ENCODE measurements around the gene NELFE. TPM values are rescaled to one million over a fixed set of nuclear protein-coding genes. Genes with fewer than 3 reads are reported as not detected.

Gene NELFE
- total and polyA plus RNA-seq, 2 of the 13 experiments (the other 11 are each of a cell fraction or from before 2014, with no cell fraction given): 51.3 to 69.8 TPM

DNA sequence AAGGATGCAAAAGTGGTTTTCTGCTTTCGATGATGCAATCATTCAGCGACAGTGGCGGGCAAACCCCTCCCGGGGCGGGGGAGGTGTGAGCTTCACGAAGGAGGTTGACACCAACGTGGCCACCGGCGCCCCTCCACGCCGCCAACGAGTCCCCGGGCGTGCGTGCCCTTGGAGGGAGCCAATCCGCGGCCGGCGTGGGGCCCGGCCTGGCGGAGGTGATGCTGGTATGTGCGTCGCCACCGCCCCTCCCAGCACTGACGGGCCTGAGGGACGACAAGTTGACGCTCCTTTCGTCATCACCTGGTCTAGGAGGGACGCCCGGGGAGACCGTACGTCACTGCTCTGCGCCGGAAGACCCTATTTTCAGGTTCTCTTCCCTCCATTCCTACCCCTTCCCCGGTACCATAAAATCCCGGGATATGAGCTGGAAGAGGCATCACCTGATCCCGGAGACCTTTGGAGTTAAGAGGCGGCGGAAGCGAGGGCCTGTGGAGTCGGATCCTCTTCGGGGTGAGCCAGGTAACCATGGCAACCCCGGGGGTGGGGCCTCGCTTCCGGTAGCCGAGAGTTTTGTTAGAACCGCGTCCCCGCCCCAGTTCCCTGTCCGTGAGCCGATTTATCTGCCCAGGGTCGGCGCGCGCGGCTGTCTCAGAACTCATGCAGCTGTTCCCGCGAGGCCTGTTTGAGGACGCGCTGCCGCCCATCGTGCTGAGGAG lies 13.4 kb upstream of the NELFE start, which contains the start of gene DXO (continued):
- TF ChIP-seq FOXA1 (IDR thresholded peaks at IDR 0.05): no peak
- peak; percentile 68 for TF ChIP-seq FOXA1 (CRISPR knock-in tag; IDR thresholded peaks at IDR 0.05)
- TF ChIP-seq HIVEP1 (CRISPR knock-in tag; IDR thresholded peaks at IDR 0.05): peak; percentile 94
- peak; percentile 86 for TF ChIP-seq CHD2 (IDR thresholded peaks at IDR 0.05; ENCODE audit: low read depth, low read length)
- TF ChIP-seq ZNF383 (CRISPR knock-in tag; IDR thresholded peaks at IDR 0.05; ENCODE audit: borderline replicate concordance): no peak
- TF ChIP-seq ARNTL (CRISPR knock-in tag; IDR thresholded peaks at IDR 0.05): peak; percentile 57
- no peak for TF ChIP-seq MIER2 (CRISPR knock-in tag; IDR thresholded peaks at IDR 0.05)
- TF ChIP-seq GATAD1 (CRISPR knock-in tag; IDR thresholded peaks at IDR 0.05): peak; percentile 98
- no peak; the same call in 1 of the 2 replicates for TF ChIP-seq HMG20B (CRISPR knock-in tag; conservative IDR thresholded peaks at IDR 0.05)
- no peak for TF ChIP-seq NFRKB (IDR thresholded peaks at IDR 0.05)
- TF ChIP-seq ATF7-NPFF (CRISPR knock-in tag; IDR thresholded peaks at IDR 0.05; ENCODE audit: low read depth): peak; percentile 88
- TF ChIP-seq PRPF4 (IDR thresholded peaks at IDR 0.05; ENCODE audit: low read depth, low read length, poor library complexity, severe bottlenecking): no peak
- peak; percentile 25; the same call in 1 of the 2 replicates for TF ChIP-seq ZNF605 (CRISPR knock-in tag; IDR thresholded peaks at IDR 0.05)
- TF ChIP-seq RCOR2 (CRISPR knock-in tag; IDR thresholded peaks at IDR 0.05): no peak; the same call in 1 of the 2 replicates
- TF ChIP-seq PHF8 (CRISPR knock-in tag; IDR thresholded peaks at IDR 0.05): peak; percentile 94
- peak; percentile 94 for TF ChIP-seq KMT2B (CRISPR knock-in tag; IDR thresholded peaks at IDR 0.05)
- TF ChIP-seq PRDM15 (CRISPR knock-in tag; IDR thresholded peaks at IDR 0.05): no peak
- peak; percentile 76 for TF ChIP-seq ZBED4 (CRISPR knock-in tag; IDR thresholded peaks at IDR 0.05; ENCODE audit: borderline replicate concordance)
- peak; percentile 97 for TF ChIP-seq DMAP1 (CRISPR knock-in tag; IDR thresholded peaks at IDR 0.05)
- TF ChIP-seq THAP9 (CRISPR knock-in tag; IDR thresholded peaks at IDR 0.05; ENCODE audit: borderline replicate concordance): peak; percentile 94; the same call in 1 of the 2 replicates
- peak; percentile 40; the same call in 1 of the 2 replicates for TF ChIP-seq DR1 (CRISPR knock-in tag; IDR thresholded peaks at IDR 0.05)
- no peak for TF ChIP-seq ONECUT2 (CRISPR knock-in tag; IDR thresholded peaks at IDR 0.05)
